Measurements from ENCODE around the gene MGAT2. TPM values are rescaled to one million over a fixed set of nuclear protein-coding genes. Genes with fewer than 3 reads are reported as not detected.

MGAT2 gene
- total and polyA plus RNA-seq, 4 donors, result 10.5 to 44.0 (median 28.7) TPM

DNA sequence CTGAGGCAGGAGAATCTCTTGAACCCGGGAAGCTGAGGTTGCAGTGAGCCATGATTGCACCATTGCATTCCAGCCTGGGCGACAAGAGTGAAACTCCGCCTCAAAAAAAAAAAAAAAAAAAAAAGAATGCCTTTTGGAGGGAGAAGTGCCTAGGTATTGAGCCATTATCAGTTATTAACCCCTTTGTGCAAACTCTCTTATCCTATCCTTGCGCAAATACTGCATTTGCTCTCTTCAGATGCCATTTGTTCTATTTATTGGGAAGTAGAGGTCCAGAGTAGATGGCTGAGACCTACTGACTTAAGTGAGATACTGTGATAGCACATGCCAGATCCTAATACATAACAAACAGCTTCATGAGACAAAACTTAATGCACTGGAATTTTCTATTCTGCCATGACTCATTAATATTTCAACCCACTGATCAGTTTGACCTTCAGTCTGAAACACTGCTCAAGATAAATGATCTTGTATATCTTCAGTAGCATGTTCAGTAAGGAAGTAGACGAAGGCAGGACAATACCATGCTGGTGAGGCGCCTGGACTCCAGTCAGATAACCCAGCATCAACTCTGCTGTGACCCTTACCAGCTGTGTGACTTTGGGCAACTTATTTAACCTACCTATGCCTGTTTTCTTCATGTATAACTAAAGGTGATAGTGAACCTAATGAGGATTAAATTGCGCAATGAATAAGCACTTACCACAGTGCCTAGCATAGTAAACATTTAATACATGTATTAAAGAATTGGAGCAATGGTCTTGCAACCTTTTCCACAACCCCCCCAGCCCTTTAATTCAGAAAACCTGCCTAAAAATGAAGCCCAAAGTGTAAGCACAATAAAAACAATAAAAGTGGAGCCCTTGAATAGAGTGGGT lies 20.2 kb downstream of the MGAT2 start:
- H3K27ac ChIP-seq (ENCODE audit: low read depth in 1 of 2, low read length in 2 of 2), result peak overlapping the region; percentile 79 to 83
- peaks cover 4 to 43% (median 35%) of the 10 kb centered on the region in 4 donors for H3K4me1 ChIP-seq (ENCODE audit: control insufficient read depth in 4 of 4, insufficient read depth in 4 of 4, low read length in 3 of 4)
- no peaks in the 10 kb centered on the region for H3K27me3 ChIP-seq (ENCODE audit: control insufficient read depth in 4 of 4, insufficient read depth in 4 of 4, low read length in 3 of 4)
- WGBS, result 71% methylated on average over 7 of the region's 7 CpGs
- H3K36me3 ChIP-seq (ENCODE audit: control insufficient read depth in 4 of 4, insufficient read depth in 3 of 4, low read depth in 1 of 4, low read length in 3 of 4), result peaks cover 0 to 6% (median 0%) of the 10 kb centered on the region in 4 donors
- DNase-seq (ENCODE audit: low spot score), result no peak
- H3K9me3 ChIP-seq (ENCODE audit: control insufficient read depth in 4 of 4, low read length in 3 of 4), result no peaks in the 10 kb centered on the region
- TF ChIP-seq RXRA (IDR thresholded peaks at IDR 0.05) (no peak), SP1 (IDR thresholded peaks at IDR 0.05) (no peak), NR2F2 (IDR thresholded peaks at IDR 0.05) (no peak), FOXA1 (IDR thresholded peaks at IDR 0.05) (no peak), TAF1 (conservative IDR thresholded peaks at IDR 0.05) (no peak), HNF4A (conservative IDR thresholded peaks at IDR 0.05) (no peak), GABPA (IDR thresholded peaks at IDR 0.05 in 1 of 2, conservative IDR thresholded peaks at IDR 0.05 in 1 of 2) (no peak), YY1 (IDR thresholded peaks at IDR 0.05) (no peak)
- TF ChIP-seq, protein P1, sequence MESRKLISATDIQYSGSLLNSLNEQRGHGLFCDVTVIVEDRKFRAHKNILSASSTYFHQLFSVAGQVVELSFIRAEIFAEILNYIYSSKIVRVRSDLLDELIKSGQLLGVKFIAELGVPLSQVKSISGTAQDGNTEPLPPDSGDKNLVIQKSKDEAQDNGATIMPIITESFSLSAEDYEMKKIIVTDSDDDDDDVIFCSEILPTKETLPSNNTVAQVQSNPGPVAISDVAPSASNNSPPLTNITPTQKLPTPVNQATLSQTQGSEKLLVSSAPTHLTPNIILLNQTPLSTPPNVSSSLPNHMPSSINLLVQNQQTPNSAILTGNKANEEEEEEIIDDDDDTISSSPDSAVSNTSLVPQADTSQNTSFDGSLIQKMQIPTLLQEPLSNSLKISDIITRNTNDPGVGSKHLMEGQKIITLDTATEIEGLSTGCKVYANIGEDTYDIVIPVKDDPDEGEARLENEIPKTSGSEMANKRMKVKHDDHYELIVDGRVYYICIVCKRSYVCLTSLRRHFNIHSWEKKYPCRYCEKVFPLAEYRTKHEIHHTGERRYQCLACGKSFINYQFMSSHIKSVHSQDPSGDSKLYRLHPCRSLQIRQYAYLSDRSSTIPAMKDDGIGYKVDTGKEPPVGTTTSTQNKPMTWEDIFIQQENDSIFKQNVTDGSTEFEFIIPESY (IDR thresholded peaks at IDR 0.05), result no peak
- TF ChIP-seq, protein P2, sequence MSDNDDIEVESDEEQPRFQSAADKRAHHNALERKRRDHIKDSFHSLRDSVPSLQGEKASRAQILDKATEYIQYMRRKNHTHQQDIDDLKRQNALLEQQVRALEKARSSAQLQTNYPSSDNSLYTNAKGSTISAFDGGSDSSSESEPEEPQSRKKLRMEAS (IDR thresholded peaks at IDR 0.05), result no peak
- TF ChIP-seq, protein P3, sequence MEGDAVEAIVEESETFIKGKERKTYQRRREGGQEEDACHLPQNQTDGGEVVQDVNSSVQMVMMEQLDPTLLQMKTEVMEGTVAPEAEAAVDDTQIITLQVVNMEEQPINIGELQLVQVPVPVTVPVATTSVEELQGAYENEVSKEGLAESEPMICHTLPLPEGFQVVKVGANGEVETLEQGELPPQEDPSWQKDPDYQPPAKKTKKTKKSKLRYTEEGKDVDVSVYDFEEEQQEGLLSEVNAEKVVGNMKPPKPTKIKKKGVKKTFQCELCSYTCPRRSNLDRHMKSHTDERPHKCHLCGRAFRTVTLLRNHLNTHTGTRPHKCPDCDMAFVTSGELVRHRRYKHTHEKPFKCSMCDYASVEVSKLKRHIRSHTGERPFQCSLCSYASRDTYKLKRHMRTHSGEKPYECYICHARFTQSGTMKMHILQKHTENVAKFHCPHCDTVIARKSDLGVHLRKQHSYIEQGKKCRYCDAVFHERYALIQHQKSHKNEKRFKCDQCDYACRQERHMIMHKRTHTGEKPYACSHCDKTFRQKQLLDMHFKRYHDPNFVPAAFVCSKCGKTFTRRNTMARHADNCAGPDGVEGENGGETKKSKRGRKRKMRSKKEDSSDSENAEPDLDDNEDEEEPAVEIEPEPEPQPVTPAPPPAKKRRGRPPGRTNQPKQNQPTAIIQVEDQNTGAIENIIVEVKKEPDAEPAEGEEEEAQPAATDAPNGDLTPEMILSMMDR (IDR thresholded peaks at IDR 0.05; ENCODE audit: low read depth, low read length, missing input control), result no peak
- no peak overlapping the region for H3K9ac ChIP-seq (ENCODE audit: low read depth in 1 of 2, low read length in 2 of 2)
- no peak overlapping the region for H3K4me3 ChIP-seq (ENCODE audit: low read depth in 1 of 3, low read length in 3 of 3)

DNA sequence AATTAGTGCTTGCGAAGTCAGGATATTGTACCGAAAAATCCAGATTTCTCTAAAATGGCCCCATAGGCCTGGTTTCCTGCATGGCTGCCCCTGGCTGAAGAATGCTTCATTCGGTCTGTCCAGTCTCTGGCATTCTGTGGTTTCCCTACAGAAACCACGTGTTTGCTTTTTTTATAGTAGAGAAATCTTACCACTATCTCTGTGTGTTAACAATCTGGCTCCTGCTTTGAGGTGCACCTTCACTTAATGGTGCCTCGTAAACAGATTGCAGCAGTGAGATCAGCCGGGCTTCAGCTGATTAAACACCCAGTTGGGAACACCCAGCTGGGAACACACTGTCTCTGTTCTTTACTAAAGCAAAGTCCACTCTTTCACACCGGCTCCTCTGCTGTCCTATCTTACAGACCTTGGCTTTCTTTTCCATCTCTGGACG lies 21.1 kb downstream of the MGAT2 start:
- Histone ChIP-seq H3K36me3 (ENCODE audit: control insufficient read depth in 4 of 4, insufficient read depth in 3 of 4, low read depth in 1 of 4, low read length in 3 of 4) (peaks cover 0 to 3% (median 0%) of the 10 kb centered on the region in 4 donors), H3K4me3 (ENCODE audit: low read depth in 1 of 3, low read length in 3 of 3) (peak overlapping the region in 1 of 3 donors; percentile 15), H3K9me3 (ENCODE audit: control insufficient read depth in 4 of 4, low read length in 3 of 4) (no peaks in the 10 kb centered on the region), H3K4me1 (ENCODE audit: control insufficient read depth in 4 of 4, insufficient read depth in 4 of 4, low read length in 3 of 4) (peaks cover 4 to 36% (median 30%) of the 10 kb centered on the region in 4 donors), H3K27me3 (ENCODE audit: control insufficient read depth in 4 of 4, insufficient read depth in 4 of 4, low read length in 3 of 4) (no peaks in the 10 kb centered on the region), H3K9ac (ENCODE audit: low read depth in 1 of 2, low read length in 2 of 2) (peak overlapping the region in 1 of 2 donors; percentile 83), H3K27ac (ENCODE audit: low read depth in 1 of 2, low read length in 2 of 2) (peak overlapping the region; percentile 79 to 83)
- WGBS, result 34% methylated on average over 8 of the region's 8 CpGs
- peak; percentile 44 for DNase-seq (ENCODE audit: low spot score)
- TF ChIP-seq EGR1 (IDR thresholded peaks at IDR 0.05; ENCODE audit: low read depth in 2 of 2), result peak in 1 of 2 donors; percentile 76
- peak; percentile 48 to 63 for TF ChIP-seq RAD21 (IDR thresholded peaks at IDR 0.05)
- peak; percentile 88 to 95 for TF ChIP-seq JUND (IDR thresholded peaks at IDR 0.05)
- TF ChIP-seq GABPA (IDR thresholded peaks at IDR 0.05 in 1 of 2, conservative IDR thresholded peaks at IDR 0.05 in 1 of 2), result peak; percentile 40 to 72
- peak; percentile 89 for TF ChIP-seq FOXA1 (IDR thresholded peaks at IDR 0.05)
- TF ChIP-seq, protein P3 (IDR thresholded peaks at IDR 0.05; ENCODE audit: low read depth, low read length, missing input control), result no peak
- peak; percentile 98 to 99 for TF ChIP-seq HNF4A (conservative IDR thresholded peaks at IDR 0.05)
- peak; percentile 73 for TF ChIP-seq TAF1 (conservative IDR thresholded peaks at IDR 0.05)
- TF ChIP-seq NR2F2 (IDR thresholded peaks at IDR 0.05), result peak; percentile 65
- TF ChIP-seq, protein P2 (IDR thresholded peaks at IDR 0.05), result peak; percentile 91
- TF ChIP-seq, protein P4, sequence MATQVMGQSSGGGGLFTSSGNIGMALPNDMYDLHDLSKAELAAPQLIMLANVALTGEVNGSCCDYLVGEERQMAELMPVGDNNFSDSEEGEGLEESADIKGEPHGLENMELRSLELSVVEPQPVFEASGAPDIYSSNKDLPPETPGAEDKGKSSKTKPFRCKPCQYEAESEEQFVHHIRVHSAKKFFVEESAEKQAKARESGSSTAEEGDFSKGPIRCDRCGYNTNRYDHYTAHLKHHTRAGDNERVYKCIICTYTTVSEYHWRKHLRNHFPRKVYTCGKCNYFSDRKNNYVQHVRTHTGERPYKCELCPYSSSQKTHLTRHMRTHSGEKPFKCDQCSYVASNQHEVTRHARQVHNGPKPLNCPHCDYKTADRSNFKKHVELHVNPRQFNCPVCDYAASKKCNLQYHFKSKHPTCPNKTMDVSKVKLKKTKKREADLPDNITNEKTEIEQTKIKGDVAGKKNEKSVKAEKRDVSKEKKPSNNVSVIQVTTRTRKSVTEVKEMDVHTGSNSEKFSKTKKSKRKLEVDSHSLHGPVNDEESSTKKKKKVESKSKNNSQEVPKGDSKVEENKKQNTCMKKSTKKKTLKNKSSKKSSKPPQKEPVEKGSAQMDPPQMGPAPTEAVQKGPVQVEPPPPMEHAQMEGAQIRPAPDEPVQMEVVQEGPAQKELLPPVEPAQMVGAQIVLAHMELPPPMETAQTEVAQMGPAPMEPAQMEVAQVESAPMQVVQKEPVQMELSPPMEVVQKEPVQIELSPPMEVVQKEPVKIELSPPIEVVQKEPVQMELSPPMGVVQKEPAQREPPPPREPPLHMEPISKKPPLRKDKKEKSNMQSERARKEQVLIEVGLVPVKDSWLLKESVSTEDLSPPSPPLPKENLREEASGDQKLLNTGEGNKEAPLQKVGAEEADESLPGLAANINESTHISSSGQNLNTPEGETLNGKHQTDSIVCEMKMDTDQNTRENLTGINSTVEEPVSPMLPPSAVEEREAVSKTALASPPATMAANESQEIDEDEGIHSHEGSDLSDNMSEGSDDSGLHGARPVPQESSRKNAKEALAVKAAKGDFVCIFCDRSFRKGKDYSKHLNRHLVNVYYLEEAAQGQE (IDR thresholded peaks at IDR 0.05), result peak; percentile 87
- TF ChIP-seq, protein P1 (IDR thresholded peaks at IDR 0.05), result peak; percentile 93
- TF ChIP-seq FOXA2 (IDR thresholded peaks at IDR 0.05), result peak; percentile 94
- TF ChIP-seq SP1 (IDR thresholded peaks at IDR 0.05), result peak; percentile 99
- peak; percentile 87 to 94 for TF ChIP-seq RXRA (IDR thresholded peaks at IDR 0.05)
- TF ChIP-seq YY1 (IDR thresholded peaks at IDR 0.05), result peak; percentile 96

All from liver (tissue), 9 donors.